B cell (primary cell): ENCODE results near the gene ZMYND10.

Source experiments
- CTCF ChIP-seq: fragments of 200-600 bp; IDR thresholded peaks from one replicate; pipeline ENCODE4 v1.8.0; 2022; ENCODE audit warnings: antibody characterized with exemption, mild to moderate bottlenecking
- EZH2 ChIP-seq: IDR thresholded peaks from 2 replicates; pipeline ENCODE4 v1.6.1; 2012; ENCODE audit warnings: borderline replicate concordance, low read depth, mild to moderate bottlenecking, moderate library complexity, low read length; ENCODE audit not compliant: insufficient read depth, poor library complexity, severe bottlenecking

- TF ChIP-seq EZH2 (no peak), CTCF (no peak)
These were observed 23.0 kb downstream of the ZMYND10 start, which contains the start of gene HYAL2 for GRCh38 chr3:50322386-50323091.
